Body of pancreas (tissue), 4 donors: ENCODE measurements around the gene SERINC3.

Experiments used
- POLR2A ChIP-seq, 3 donors: fragments of 450-650 bp; IDR thresholded peaks; one replicate each; pipeline ENCODE4 v1.6.1; 2016; ENCODE audit warnings: antibody characterized with exemption in 3 of 3, mild to moderate bottlenecking in 2 of 3
- TF ChIP-seq, protein P1 (sequence below), 7 experiments: fragments of 450-650 bp in 4 of 7; fragments of 200-600 bp in 3 of 7; sonication (generic) in 3 of 7; IDR thresholded peaks; one replicate each; pipeline ENCODE4 v1.5.1; 2016 to 2019; ENCODE audit warnings: antibody characterized with exemption in 7 of 7

DNA sequence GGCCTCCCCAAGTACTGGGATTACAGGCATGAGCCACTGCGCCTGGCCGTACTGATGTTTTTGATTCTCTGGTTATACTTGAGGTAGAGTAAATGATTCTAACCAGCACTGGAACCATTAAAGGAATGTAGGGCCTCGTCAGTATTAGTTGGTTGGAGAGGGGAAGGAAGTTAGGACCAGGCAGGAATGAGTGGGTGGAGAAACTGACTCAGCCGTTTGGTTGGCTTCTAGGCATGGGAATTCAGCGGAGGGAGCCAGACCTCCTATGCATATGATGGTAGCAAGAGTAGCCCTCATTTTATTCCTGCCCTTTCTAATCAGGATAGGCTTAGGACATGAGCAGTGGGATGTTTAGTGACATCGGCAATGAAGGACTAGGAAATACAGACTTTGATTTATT lies 19.0 kb upstream of the SERINC3 start:
- TF ChIP-seq, protein P1, sequence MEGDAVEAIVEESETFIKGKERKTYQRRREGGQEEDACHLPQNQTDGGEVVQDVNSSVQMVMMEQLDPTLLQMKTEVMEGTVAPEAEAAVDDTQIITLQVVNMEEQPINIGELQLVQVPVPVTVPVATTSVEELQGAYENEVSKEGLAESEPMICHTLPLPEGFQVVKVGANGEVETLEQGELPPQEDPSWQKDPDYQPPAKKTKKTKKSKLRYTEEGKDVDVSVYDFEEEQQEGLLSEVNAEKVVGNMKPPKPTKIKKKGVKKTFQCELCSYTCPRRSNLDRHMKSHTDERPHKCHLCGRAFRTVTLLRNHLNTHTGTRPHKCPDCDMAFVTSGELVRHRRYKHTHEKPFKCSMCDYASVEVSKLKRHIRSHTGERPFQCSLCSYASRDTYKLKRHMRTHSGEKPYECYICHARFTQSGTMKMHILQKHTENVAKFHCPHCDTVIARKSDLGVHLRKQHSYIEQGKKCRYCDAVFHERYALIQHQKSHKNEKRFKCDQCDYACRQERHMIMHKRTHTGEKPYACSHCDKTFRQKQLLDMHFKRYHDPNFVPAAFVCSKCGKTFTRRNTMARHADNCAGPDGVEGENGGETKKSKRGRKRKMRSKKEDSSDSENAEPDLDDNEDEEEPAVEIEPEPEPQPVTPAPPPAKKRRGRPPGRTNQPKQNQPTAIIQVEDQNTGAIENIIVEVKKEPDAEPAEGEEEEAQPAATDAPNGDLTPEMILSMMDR (IDR thresholded peaks at IDR 0.05), result no peak
- TF ChIP-seq POLR2A (IDR thresholded peaks at IDR 0.05), result no peak
